ENCODE measurements around the gene HDAC4.

Gene HDAC4

DNA sequence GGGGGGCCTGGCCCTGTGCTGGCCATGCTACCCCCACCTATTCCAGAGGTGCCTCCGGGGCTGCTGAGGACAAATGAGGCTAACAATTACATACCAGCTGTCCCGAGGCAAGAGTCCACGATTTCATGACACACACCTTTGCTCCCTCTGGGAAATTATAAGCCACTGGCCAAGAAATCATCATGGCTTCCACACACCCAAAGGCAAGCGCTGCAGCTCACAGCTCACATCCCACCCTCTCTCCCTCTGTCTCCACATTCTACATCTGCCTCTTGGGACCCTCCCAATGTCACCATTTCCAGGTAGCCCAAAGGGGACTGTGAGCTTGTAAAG is 134.4 kb downstream of the HDAC4 start:
- H3K9me3 ChIP-seq (ENCODE audit: control insufficient read depth, low read length), result no peaks in the 10 kb centered on the region
- H3K36me3 ChIP-seq (ENCODE audit: control insufficient read depth, insufficient read depth, low read length), result no peaks in the 10 kb centered on the region
- no peak overlapping the region for H3K4me3 ChIP-seq (ENCODE audit: low read length)
- no peaks in the 10 kb centered on the region for H3K27me3 ChIP-seq (ENCODE audit: control insufficient read depth, insufficient read depth, low read length)
- no peak overlapping the region for H3K9ac ChIP-seq (ENCODE audit: low read length)
- H3K4me1 ChIP-seq (ENCODE audit: control insufficient read depth, insufficient read depth, low read length), result peaks cover 66% of the 10 kb centered on the region

- no peaks in the 10 kb centered on the region for H3K36me3 ChIP-seq (ENCODE audit: control insufficient read depth, insufficient read depth, low read length)
- H3K4me3 ChIP-seq (ENCODE audit: low read length), result no peak overlapping the region
- H3K27me3 ChIP-seq (ENCODE audit: control insufficient read depth, insufficient read depth, low read length), result no peaks in the 10 kb centered on the region
- H3K9ac ChIP-seq (ENCODE audit: low read length), result peak overlapping the region; percentile 7
- peaks cover 69% of the 10 kb centered on the region for H3K4me1 ChIP-seq (ENCODE audit: control insufficient read depth, insufficient read depth, low read length)
- H3K9me3 ChIP-seq (ENCODE audit: control insufficient read depth, low read length), result no peaks in the 10 kb centered on the region
These were observed 135.0 kb downstream of the HDAC4 start for GRCh38 chr2:239265681-239266433.

DNA sequence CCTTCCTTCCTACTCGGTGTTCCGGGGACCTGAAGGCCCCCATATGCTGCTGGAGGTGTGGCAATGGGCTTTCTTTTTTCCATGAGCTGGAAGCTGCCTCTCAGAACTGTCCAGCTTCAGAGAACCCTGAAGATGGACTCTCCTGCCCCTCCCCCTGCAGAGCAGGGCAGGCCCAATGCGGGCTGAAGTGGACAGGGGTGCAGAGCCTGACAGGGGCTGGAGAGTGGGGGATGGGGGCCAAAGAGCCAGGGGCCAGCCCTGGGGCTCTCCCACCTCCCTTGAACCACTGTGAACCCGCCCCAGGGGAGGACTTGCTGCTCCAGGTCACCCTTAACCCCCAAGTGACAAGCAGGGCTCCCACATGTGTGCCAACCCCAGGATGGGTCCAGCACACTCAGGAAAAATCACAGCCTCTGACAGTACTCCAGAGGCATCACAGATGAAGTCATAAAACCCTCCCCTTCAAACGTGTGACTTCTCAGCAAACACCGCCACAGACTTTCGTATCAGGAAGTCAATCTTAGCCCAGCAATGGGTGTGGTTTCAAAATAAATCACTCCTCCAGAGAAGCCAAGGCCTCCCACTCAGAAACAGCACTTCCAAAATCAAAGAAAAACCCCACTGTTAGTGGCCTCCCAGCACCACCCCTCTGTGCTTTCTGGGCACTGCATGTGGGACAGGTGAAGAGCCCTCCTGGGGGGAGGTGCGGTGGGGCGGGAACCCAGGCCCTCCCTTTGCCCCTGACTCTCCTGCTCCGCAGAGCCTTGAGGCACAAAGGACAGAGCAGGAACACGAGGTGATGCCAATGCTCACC is 135.8 kb downstream of the HDAC4 start:
- H3K36me3 ChIP-seq (ENCODE audit: control insufficient read depth, insufficient read depth, low read length), result no peaks in the 10 kb centered on the region
- H3K9ac ChIP-seq (ENCODE audit: low read length), result peak overlapping the region; percentile 7
- no peaks in the 10 kb centered on the region for H3K9me3 ChIP-seq (ENCODE audit: control insufficient read depth, low read length)
- no peak overlapping the region for H3K4me3 ChIP-seq (ENCODE audit: low read length)
- H3K4me1 ChIP-seq (ENCODE audit: control insufficient read depth, insufficient read depth, low read length), result peaks cover 69% of the 10 kb centered on the region
- H3K27me3 ChIP-seq (ENCODE audit: control insufficient read depth, insufficient read depth, low read length), result no peaks in the 10 kb centered on the region

DNA sequence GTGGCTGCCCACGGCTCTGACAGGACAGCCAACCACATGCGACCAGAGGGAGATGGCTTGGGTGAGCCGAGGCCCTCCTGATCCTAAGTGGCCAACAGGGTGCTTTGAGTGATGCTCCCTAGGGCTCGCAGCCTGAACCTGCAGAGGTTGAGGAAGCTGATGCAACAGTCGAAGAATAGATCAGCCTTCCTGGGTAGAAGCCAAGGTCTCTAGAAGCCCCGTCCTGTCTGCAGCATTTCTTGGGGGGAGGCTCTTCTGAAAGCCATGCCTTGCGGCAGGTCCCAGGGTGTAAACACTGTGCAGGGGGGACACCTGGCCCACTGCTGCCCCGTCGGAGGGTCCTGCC is 136.4 kb downstream of the HDAC4 start:
- Histone ChIP-seq H3K4me1 (ENCODE audit: control insufficient read depth, insufficient read depth, low read length) (peaks cover 63% of the 10 kb centered on the region), H3K36me3 (ENCODE audit: control insufficient read depth, insufficient read depth, low read length) (no peaks in the 10 kb centered on the region), H3K9me3 (ENCODE audit: control insufficient read depth, low read length) (no peaks in the 10 kb centered on the region), H3K4me3 (ENCODE audit: low read length) (no peak overlapping the region), H3K27me3 (ENCODE audit: control insufficient read depth, insufficient read depth, low read length) (no peaks in the 10 kb centered on the region), H3K9ac (ENCODE audit: low read length) (no peak overlapping the region)

GRCh38 chr2:239263669-239264491 is 136.9 kb downstream of the HDAC4 start:
- no peaks in the 10 kb centered on the region for H3K36me3 ChIP-seq (ENCODE audit: control insufficient read depth, insufficient read depth, low read length)
- peaks cover 57% of the 10 kb centered on the region for H3K4me1 ChIP-seq (ENCODE audit: control insufficient read depth, insufficient read depth, low read length)
- H3K9ac ChIP-seq (ENCODE audit: low read length), result no peak overlapping the region
- H3K9me3 ChIP-seq (ENCODE audit: control insufficient read depth, low read length), result no peaks in the 10 kb centered on the region
- H3K27me3 ChIP-seq (ENCODE audit: control insufficient read depth, insufficient read depth, low read length), result no peaks in the 10 kb centered on the region
- no peak overlapping the region for H3K4me3 ChIP-seq (ENCODE audit: low read length)

DNA sequence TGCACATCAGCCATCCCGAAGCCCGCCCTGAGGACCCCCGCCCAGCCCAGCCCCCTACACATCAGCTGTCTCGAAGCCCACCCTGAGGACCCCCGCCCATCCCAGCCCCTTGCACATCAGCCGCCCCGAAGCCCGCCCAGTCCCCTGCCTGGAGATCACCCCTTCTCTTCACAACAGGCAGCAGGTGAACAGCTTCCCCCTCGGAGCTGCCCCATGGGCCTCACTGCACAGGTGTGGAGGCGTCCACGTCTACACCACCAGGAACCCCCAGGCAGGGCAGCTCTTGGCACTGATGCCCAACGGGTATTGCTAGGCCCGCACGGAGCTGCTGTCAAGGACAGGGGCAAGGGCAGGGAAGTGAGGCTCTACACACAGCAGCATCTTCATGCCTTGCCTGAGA is 137.6 kb downstream of the HDAC4 start:
- Histone ChIP-seq H3K4me3 (ENCODE audit: low read length) (no peak overlapping the region), H3K9me3 (ENCODE audit: control insufficient read depth, low read length) (no peaks in the 10 kb centered on the region), H3K36me3 (ENCODE audit: control insufficient read depth, insufficient read depth, low read length) (no peaks in the 10 kb centered on the region), H3K27me3 (ENCODE audit: control insufficient read depth, insufficient read depth, low read length) (no peaks in the 10 kb centered on the region), H3K9ac (ENCODE audit: low read length) (no peak overlapping the region), H3K4me1 (ENCODE audit: control insufficient read depth, insufficient read depth, low read length) (peaks cover 51% of the 10 kb centered on the region)

- Histone ChIP-seq H3K9me3 (ENCODE audit: control insufficient read depth, low read length) (no peaks in the 10 kb centered on the region), H3K9ac (ENCODE audit: low read length) (no peak overlapping the region), H3K4me1 (ENCODE audit: control insufficient read depth, insufficient read depth, low read length) (peaks cover 45% of the 10 kb centered on the region), H3K4me3 (ENCODE audit: low read length) (no peak overlapping the region), H3K27me3 (ENCODE audit: control insufficient read depth, insufficient read depth, low read length) (no peaks in the 10 kb centered on the region), H3K36me3 (ENCODE audit: control insufficient read depth, insufficient read depth, low read length) (no peaks in the 10 kb centered on the region)
These were observed 138.2 kb downstream of the HDAC4 start for GRCh38 chr2:239262484-239263230.

DNA sequence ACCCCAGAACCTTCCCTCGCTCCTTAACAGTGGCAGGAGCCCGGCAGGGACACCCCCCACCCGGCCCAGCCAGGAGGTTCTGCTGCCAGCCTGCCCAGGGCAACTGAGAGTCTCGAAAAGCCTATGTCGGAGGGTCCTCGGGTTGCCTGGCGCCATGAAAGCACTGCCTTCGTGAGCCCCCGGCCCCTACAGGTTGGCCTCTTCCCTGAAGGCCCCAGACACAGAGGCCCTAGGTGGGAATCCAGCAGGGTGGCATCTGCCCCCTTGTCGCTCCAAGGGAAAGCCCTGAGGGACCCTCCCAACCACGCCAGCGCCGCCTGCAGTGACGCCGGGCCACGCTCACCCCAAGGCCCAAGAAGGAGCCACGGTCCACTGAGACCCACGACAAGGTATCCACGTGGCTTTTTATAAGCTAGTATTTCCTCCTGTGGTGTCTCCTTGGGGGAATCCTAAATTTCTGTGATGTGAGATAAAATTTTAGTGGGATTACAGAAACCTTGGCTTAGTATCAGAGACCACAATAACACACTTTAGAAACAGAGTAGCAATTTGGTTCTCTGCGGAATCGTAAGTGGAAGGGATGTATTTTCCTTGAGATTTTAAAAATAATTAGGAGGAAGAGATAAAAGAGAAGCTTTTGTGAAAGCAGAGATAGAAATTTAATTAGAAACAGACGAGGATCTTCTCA is 138.9 kb downstream of the HDAC4 start:
- Histone ChIP-seq H3K4me1 (ENCODE audit: control insufficient read depth, insufficient read depth, low read length) (peaks cover 38% of the 10 kb centered on the region), H3K4me3 (ENCODE audit: low read length) (no peak overlapping the region)

DNA sequence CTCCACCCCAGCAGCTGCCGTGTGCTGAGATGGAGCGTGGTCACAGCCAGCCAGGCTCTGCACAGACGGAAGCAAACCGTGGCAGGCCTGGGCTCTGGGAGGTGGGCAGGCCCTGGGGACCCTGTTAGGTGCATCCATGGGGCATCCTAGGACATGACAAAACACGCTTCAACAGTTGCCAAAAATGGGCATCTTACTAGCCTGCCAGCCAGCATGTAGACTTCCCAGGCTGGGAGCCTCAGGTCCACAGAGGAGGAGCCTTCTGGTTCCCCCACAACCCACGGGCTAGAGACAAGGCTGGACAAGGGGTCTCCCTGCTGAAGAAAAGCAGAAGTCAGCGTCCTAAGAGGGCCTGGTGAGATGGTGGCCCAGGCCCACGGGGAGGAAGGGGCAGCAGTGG is 139.5 kb downstream of the HDAC4 start:
- H3K36me3 ChIP-seq (ENCODE audit: control insufficient read depth, insufficient read depth, low read length), result no peaks in the 10 kb centered on the region
- no peaks in the 10 kb centered on the region for H3K27me3 ChIP-seq (ENCODE audit: control insufficient read depth, insufficient read depth, low read length)
- no peaks in the 10 kb centered on the region for H3K9me3 ChIP-seq (ENCODE audit: control insufficient read depth, low read length)
- H3K4me3 ChIP-seq (ENCODE audit: low read length), result no peak overlapping the region
- H3K9ac ChIP-seq (ENCODE audit: low read length), result no peak overlapping the region
- H3K4me1 ChIP-seq (ENCODE audit: control insufficient read depth, insufficient read depth, low read length), result peaks cover 32% of the 10 kb centered on the region

More for the DNA sequence above, 138.9 kb downstream of the HDAC4 start:
- Histone ChIP-seq H3K27me3 (ENCODE audit: control insufficient read depth, insufficient read depth, low read length) (no peaks in the 10 kb centered on the region), H3K9me3 (ENCODE audit: control insufficient read depth, low read length) (no peaks in the 10 kb centered on the region), H3K9ac (ENCODE audit: low read length) (no peak overlapping the region), H3K36me3 (ENCODE audit: control insufficient read depth, insufficient read depth, low read length) (no peaks in the 10 kb centered on the region)

DNA sequence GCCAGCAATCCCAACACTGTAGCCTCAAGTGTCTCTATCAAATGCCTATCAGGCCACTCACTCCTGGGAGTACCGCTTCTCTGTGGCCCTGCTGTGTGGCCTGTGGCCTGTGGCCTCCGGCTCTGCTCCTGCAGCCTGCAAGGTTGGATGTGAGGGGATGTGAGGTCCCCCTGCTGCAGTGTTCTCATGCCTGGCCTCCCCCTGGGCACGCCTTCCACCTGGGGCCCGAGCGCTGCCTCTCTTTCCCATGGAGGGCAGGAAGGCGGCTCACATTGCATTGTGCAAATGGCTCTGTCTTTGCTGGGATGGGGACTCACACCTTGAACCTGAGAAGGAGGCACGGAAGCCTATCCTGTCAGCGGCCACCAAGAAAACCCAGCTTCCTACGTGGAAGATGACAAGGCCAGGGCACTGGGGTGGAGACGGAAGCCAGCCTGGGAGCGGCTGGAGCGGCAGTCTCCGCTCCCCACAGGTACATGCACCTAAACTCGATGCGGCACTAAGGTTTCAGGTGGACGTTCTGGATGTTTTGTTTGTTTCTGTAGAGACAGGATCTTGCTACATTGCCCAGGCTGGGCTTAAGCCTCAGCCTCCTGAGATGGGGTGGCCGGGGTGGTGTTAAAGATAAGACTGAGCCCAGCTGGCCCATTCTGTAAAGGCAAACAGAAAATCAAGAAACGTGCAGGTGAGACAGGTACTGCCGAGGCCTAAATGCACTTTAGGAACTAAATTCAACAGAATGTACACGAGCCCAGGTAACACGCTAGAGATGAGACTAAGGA is 140.1 kb downstream of the HDAC4 start:
- H3K4me1 ChIP-seq (ENCODE audit: control insufficient read depth, insufficient read depth, low read length), result peaks cover 26% of the 10 kb centered on the region
- no peak overlapping the region for H3K9ac ChIP-seq (ENCODE audit: low read length)
- H3K36me3 ChIP-seq (ENCODE audit: control insufficient read depth, insufficient read depth, low read length), result no peaks in the 10 kb centered on the region
- no peaks in the 10 kb centered on the region for H3K9me3 ChIP-seq (ENCODE audit: control insufficient read depth, low read length)
- H3K4me3 ChIP-seq (ENCODE audit: low read length), result no peak overlapping the region
- H3K27me3 ChIP-seq (ENCODE audit: control insufficient read depth, insufficient read depth, low read length), result no peaks in the 10 kb centered on the region

Measured in mucosa of stomach (tissue), 1 donor.